SU-DHL-6 (cell line): ENCODE results near the gene RRP12.

Experiments
- H2AFZ ChIP-seq: fragments of 200-600 bp; sonication (generic); 2 replicates; pipeline ENCODE4 v1.6.1; 2014; ENCODE audit warnings: low read depth, mild to moderate bottlenecking, moderate library complexity, mixed read lengths, antibody characterized with exemption, low read length; ENCODE audit not compliant: severe bottlenecking
- H3F3A ChIP-seq: fragments of 200-600 bp; shearing (Covaris generic); 2 replicates; pipeline ENCODE4 v1.6.0; 2016; ENCODE audit warnings: antibody characterized with exemption, mild to moderate bottlenecking; ENCODE audit not compliant: insufficient read depth
- H3K27ac ChIP-seq: fragments of 200-600 bp; sonication (generic); 2 replicates; pipeline ENCODE4 v1.5.1; 2016; ENCODE audit warnings: low read depth, mild to moderate bottlenecking, low read length, moderate library complexity, mixed read lengths
- H3K27me3 ChIP-seq: fragments of 200-600 bp; sonication (generic), shearing (Covaris generic); 2 replicates; pipeline ENCODE4 v1.6.0; 2014; ENCODE audit warnings: mild to moderate bottlenecking, low read length
- H3K36me3 ChIP-seq: fragments of 200-600 bp; sonication (generic); 2 replicates; pipeline ENCODE4 v1.6.1; 2014; ENCODE audit warnings: mild to moderate bottlenecking, low read length, mixed read lengths
- H3K4me2 ChIP-seq: fragments of 300-600, 200-600 bp; shearing (Covaris generic), sonication (generic); 2 replicates; pipeline ENCODE4 v1.6.0; 2014; ENCODE audit warnings: low read length, low read depth, mild to moderate bottlenecking; ENCODE audit not compliant: poor library complexity, severe bottlenecking
- H3K4me3 ChIP-seq: fragments of 200-600 bp; sonication (generic); 2 replicates; pipeline ENCODE4 v1.5.1; 2014; ENCODE audit warnings: antibody characterized with exemption, low read length, mild to moderate bottlenecking, mixed read lengths; ENCODE audit not compliant: insufficient read depth, poor library complexity, severe bottlenecking
- H3K79me2 ChIP-seq: fragments of 200-600 bp; sonication (generic); 2 replicates; pipeline ENCODE4 v1.6.1; 2014; ENCODE audit warnings: mild to moderate bottlenecking, low read length, moderate library complexity; ENCODE audit not compliant: insufficient read depth
- H3K9ac ChIP-seq: fragments of 200-600 bp; sonication (generic); 2 replicates; pipeline ENCODE4 v1.7.0; 2014; ENCODE audit warnings: mild to moderate bottlenecking, low read length
- H3K9me2 ChIP-seq: fragments of 200-600 bp; sonication (generic); replicated peaks from 2 replicates; pipeline ENCODE4 v1.6.1; 2014; ENCODE audit warnings: low read length; ENCODE audit not compliant: insufficient read depth
- H3K9me3 ChIP-seq: fragments of 200-600 bp; sonication (generic); 2 replicates; pipeline ENCODE4 v1.6.1; 2014; ENCODE audit warnings: low read length, mixed read lengths; ENCODE audit not compliant: insufficient read depth
- H4K20me1 ChIP-seq: fragments of 200-600 bp; sonication (generic); 2 replicates; pipeline ENCODE4 v1.6.1; 2014; ENCODE audit warnings: low read depth, mild to moderate bottlenecking, antibody characterized with exemption, low read length, moderate library complexity, mixed read lengths
- EZH2phosphoT487 ChIP-seq: fragments of 200-600 bp; sonication (generic), shearing (Covaris generic); conservative IDR thresholded peaks from 2 replicates; pipeline ENCODE4 v1.6.1; 2018; ENCODE audit warnings: mild to moderate bottlenecking, antibody characterized with exemption, low read length, moderate library complexity, mixed read lengths
- TF ChIP-seq, protein P1 (sequence below): fragments of 200-600 bp; sonication (generic); IDR thresholded peaks from one replicate; pipeline ENCODE4 v1.5.1; 2017; ENCODE audit warnings: antibody characterized with exemption, mild to moderate bottlenecking, low read length, moderate library complexity; ENCODE audit not compliant: insufficient read depth, poor library complexity, severe bottlenecking

RRP12 gene

DNA sequence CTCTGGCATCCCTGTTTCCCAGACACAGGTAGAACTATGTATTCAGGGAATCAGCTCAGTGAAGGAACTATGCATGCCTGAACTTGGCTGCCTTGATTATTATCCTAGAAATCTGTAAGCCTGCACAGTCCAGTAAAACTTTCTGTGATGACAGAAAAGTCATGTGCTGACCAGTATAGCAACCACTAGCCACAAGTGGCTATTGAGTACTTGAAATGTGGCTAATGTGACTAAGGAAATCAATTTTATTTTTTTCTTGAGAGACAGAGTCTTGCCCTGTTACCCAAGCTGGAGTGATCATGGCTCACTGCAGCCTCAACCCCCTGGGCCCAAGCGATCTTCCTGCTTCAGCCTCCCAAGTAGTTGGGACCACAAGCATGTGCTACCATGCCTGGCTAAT is 41.1 kb upstream of the RRP12 start:
- TF ChIP-seq, protein P1, sequence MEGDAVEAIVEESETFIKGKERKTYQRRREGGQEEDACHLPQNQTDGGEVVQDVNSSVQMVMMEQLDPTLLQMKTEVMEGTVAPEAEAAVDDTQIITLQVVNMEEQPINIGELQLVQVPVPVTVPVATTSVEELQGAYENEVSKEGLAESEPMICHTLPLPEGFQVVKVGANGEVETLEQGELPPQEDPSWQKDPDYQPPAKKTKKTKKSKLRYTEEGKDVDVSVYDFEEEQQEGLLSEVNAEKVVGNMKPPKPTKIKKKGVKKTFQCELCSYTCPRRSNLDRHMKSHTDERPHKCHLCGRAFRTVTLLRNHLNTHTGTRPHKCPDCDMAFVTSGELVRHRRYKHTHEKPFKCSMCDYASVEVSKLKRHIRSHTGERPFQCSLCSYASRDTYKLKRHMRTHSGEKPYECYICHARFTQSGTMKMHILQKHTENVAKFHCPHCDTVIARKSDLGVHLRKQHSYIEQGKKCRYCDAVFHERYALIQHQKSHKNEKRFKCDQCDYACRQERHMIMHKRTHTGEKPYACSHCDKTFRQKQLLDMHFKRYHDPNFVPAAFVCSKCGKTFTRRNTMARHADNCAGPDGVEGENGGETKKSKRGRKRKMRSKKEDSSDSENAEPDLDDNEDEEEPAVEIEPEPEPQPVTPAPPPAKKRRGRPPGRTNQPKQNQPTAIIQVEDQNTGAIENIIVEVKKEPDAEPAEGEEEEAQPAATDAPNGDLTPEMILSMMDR: no peak
- TF ChIP-seq EZH2phosphoT487: no peak
- no peak overlapping the region for H2AFZ ChIP-seq
- no peaks in the 10 kb centered on the region for H3K36me3 ChIP-seq
- H3K27ac ChIP-seq: no peak overlapping the region
- no peak overlapping the region for H3K9ac ChIP-seq
- peaks cover 28% of the 10 kb centered on the region for H3K79me2 ChIP-seq
- H3K9me3 ChIP-seq: no peaks in the 10 kb centered on the region
- no peak overlapping the region for H3K4me3 ChIP-seq
- no peaks in the 10 kb centered on the region for H3K9me2 ChIP-seq
- H3F3A ChIP-seq: no peaks in the 10 kb centered on the region
- H3K27me3 ChIP-seq: no peaks in the 10 kb centered on the region
- H3K4me2 ChIP-seq: no peak overlapping the region
- no peaks in the 10 kb centered on the region; the same call in 1 of the 2 replicates for H4K20me1 ChIP-seq

DNA sequence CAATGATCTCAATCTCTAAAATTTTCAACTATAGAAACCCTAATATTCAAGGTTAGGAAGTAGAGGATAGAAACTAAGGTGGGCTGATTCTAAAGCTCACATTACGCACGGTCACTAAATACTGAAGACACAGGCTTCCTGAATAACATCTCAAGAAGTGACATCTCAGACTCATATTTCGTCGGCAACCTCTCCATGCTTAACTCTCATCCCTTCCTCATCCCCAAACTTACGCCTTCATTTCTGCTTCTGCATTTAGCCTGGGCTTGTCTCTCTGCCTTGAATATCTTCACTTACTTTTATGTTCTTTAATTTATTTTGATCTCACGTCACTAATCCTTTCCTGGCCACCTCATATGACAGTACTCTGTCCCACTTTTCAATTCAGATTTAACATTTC is 34.1 kb upstream of the RRP12 start:
- Histone ChIP-seq H3K9ac (no peak overlapping the region), H4K20me1 (no peaks in the 10 kb centered on the region), H3K9me2 (no peaks in the 10 kb centered on the region), H3K9me3 (no peaks in the 10 kb centered on the region), H3K4me3 (no peak overlapping the region), H3K79me2 (0 out of 2 replicates have a peak, but pooled peaks cover under 1% of the 10 kb centered on the region), H3K27ac (no peak overlapping the region), H3K27me3 (no peaks in the 10 kb centered on the region), H3F3A (peaks cover 35% of the 10 kb centered on the region), H3K4me2 (no peak overlapping the region), H2AFZ (no peak overlapping the region), H3K36me3 (peaks cover 16% of the 10 kb centered on the region; the same call in 1 of the 2 replicates)
- no peak for TF ChIP-seq EZH2phosphoT487
- TF ChIP-seq, protein P1: no peak

DNA sequence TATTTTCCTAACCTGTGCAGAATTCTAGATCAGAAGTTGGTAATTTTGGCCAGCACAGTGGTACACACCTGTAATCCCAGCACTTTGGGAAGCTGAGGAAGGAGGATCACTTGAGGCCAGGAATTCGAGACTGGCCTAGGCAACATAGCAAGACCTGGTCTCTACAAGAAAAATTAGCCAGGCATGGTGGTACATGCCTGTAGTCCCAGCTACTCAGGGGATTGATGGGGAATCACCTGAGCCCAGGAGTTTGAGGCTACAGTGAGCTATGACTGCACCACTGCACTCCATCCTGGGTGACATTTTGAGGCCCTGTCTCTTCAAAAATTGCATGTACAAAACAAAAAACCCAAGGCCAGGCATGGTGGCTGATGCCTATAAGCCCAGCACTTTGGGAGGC is 33.4 kb upstream of the RRP12 start:
- TF ChIP-seq, protein P1: no peak
- TF ChIP-seq EZH2phosphoT487: no peak
- H4K20me1 ChIP-seq: no peaks in the 10 kb centered on the region
- no peak overlapping the region for H3K27ac ChIP-seq
- H3K27me3 ChIP-seq: no peaks in the 10 kb centered on the region
- no peak overlapping the region for H2AFZ ChIP-seq
- H3K9ac ChIP-seq: no peak overlapping the region
- H3F3A ChIP-seq: peaks cover 35% of the 10 kb centered on the region
- H3K9me3 ChIP-seq: no peaks in the 10 kb centered on the region
- H3K9me2 ChIP-seq: no peaks in the 10 kb centered on the region
- H3K4me3 ChIP-seq: no peak overlapping the region
- H3K36me3 ChIP-seq: peaks cover 17% of the 10 kb centered on the region; the same call in 1 of the 2 replicates
- H3K79me2 ChIP-seq: peaks cover 7% of the 10 kb centered on the region
- no peak overlapping the region for H3K4me2 ChIP-seq

DNA sequence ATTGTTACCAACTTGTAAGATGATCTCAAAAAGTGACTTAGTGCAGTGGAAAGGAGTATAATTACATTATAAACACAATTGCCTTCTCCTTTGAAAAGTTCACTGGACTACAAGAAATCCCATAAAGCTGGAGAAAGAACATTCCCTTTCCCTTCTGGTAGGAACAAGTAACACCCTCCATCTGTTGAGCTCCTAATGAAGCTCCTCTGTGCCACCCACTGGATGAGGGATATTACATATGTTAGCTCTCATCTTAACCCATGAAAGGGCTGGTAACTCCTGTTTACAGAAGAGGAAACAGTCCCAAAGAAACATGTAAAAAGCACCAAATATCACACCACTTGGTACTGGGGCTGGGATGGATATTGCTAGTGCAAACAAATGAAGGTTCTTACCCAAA is 32.9 kb upstream of the RRP12 start:
- no peak for TF ChIP-seq EZH2phosphoT487
- TF ChIP-seq, protein P1: no peak
- H3K27ac ChIP-seq: no peak overlapping the region; the same call in 1 of the 2 replicates
- H3F3A ChIP-seq: peaks cover 35% of the 10 kb centered on the region

More for the DNA sequence above, 32.9 kb upstream of the RRP12 start:
- no peaks in the 10 kb centered on the region for H3K27me3 ChIP-seq
- no peak overlapping the region for H3K4me2 ChIP-seq
- no peaks in the 10 kb centered on the region for H4K20me1 ChIP-seq
- H3K9ac ChIP-seq: no peak overlapping the region
- no peak overlapping the region for H2AFZ ChIP-seq
- no peaks in the 10 kb centered on the region for H3K9me2 ChIP-seq
- no peaks in the 10 kb centered on the region for H3K9me3 ChIP-seq
- peaks cover 21% of the 10 kb centered on the region for H3K36me3 ChIP-seq
- no peak overlapping the region for H3K4me3 ChIP-seq
- H3K79me2 ChIP-seq: peaks cover 12% of the 10 kb centered on the region
